Stimulated activated CD4-positive, alpha-beta T cell treated with anti-CD3 and anti-CD28 coated beads, TNF-alpha, amount 100 ng/mL, for 48 hours (primary cell): Measurements from ENCODE around the gene DUS4L.

Source experiments
- DNase-seq, 3 donors: peaks; one replicate each; pipeline ENCODE4 v3.0.0-alpha.2; 2020; ENCODE audit warnings: low read depth in 3 of 3

DUS4L gene

DNA sequence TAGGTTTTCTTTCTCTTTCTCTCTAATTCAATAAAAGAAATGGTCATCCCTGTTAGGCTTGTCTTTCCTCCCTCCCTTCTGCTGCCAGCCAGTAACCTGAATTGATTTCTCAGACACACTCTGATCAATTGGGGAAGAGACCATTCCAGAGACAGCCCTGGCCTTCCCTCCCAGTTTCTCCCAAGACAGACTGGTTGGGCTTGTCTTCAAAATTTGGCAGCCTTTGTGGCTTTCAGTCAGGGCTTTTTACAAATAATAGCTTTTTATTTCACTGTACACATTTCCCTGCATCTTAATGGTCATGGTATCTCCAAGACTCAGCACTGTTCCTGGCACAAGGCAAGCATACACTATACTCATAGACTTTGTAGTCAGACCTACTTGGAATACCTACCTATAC is 50.2 kb downstream of the DUS4L start:
- DNase-seq, result no peak

DNA sequence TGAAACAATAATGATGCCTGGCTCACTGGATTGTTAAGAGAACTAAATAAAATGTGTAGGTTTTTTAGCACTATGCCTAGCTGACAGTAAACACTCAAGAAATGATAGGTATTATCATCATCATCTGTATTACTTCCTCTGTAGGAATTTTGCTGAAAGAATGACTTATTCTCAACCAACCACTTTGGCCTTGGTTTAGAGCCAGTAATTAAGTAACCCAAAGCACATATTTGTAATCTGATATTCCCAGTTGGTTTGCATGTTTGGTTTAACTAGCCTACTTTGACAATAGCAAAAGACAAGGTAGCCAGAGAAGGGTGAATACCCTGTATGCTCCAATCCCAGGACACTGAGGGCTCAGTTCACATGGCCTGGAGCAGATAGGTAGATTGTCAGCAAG is 50.7 kb downstream of the DUS4L start:
- no peak for DNase-seq

- no peak for DNase-seq
Measured at GRCh38 chr7:107615910-107616680, 52.3 kb downstream of the DUS4L start.

DNA sequence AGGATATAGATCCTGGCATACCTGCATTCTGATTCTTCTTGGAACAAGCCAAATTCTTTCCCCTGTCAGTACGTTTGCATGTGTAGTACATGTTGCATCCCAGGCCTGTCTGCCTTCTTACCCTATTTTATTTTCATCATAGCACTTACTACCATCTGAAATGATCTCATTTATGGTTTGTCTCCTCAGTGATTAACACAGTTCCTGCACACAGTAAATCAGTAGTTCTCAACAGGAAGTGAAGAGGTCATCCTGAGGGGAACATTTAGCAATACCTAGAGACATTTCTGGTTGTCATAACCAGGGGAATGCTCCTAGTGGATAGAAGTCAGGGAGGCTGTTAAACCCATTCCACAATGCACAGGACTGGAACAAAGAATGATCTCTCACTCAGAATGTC is 58.7 kb downstream of the DUS4L start:
- DNase-seq, result no peak

GRCh38 chr7:107622894-107623293 is 59.1 kb downstream of the DUS4L start:
- no peak for DNase-seq

DNA sequence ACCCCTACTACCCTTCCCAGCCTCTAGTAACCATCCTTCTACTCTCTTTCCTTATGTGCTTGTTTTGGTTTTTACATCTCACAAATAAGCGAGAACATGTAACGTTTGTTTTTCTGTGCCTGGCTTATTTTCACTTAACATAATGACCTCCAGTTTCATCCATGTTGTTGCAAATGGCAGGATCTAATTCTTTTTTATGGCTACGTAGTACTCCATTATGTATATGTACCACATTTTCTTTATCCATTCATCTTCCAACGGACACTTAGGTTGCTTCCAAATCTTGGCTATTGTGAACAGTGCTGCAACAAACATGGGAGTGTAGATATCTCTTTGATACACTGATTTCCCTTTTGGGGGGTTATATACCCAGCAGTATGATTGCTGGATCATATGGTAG is 63.2 kb downstream of the DUS4L start:
- no peak for DNase-seq
